ENCODE results near the gene DTNBP1. TPM values are rescaled to one million over a fixed set of nuclear protein-coding genes. Genes with fewer than 3 reads are reported as not detected.

Gene DTNBP1
- total RNA-seq, 1 donor from 2014 or later, result 10.2 TPM

DNA sequence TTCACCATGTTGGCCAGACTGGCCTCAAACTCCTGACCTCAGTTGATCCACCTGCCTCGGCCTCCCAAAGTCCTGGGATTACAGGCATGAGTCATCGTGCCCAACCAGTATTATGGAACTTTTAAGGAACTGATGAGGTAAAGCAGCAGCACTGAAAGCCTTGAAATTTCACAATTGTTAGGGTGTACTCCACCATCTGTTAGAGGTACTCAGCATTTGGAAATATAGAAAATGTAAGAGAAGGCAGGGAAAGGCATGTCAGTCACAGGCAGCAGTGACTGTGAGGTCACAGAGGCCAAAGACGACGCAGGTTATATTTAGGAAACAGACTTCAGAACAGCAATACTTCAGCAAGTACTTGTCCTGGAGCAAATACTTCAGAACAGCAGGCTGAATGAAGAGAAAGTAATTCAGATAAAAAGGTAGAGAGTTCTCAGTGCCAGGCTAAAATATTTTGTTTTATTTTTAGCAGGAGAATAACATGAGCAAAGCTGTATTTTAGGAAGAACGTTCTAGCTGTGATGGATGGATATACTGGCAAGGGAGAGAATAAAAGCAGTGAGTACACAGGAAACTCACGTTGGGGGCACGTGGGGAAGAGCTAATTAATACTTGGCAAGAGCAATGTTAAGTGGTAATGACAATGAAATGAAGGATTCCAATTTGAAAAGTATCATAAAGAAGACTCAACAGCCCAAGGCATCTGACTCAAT, 67.2 kb downstream of the DTNBP1 start:
- DNase-seq (ENCODE audit: low spot score in 2 of 2) (no peak), FAIRE-seq (no peak)

DNA sequence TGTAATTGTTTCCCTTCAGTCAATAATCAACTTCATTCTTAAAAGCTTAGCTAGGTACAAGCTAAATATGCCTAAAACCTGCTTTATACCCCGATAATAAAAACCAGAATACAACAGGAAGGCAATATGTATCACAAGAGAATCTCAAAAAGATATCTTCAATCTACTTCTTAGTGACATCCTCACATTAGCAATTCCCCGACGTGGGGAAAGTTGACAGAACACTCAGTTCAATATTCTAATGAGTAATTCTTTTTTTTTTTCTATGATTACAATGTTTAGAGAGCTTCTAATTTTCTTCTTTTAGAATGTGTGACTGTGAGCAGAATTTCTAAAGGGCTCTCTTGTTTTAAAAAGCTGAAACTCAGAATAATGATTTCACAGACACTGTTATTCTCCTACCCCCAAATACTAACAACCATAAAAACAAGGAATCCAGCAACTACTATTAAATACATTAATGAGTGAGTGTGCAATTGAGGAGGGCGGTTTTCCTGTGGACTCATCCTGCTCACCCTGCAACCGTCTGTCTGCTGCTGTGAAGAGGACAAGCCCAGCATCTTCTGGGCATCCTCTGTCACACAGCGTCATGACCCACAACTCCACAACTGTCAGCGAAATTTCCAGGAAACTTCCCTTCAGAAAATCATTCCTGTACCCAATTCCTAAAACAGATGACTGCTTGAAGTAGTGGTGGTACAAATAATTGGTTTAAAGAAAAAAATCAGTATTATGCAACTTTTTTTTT, 68.1 kb downstream of the DTNBP1 start:
- FAIRE-seq (no peak), DNase-seq (ENCODE audit: low spot score in 2 of 2) (no peak)

DNA sequence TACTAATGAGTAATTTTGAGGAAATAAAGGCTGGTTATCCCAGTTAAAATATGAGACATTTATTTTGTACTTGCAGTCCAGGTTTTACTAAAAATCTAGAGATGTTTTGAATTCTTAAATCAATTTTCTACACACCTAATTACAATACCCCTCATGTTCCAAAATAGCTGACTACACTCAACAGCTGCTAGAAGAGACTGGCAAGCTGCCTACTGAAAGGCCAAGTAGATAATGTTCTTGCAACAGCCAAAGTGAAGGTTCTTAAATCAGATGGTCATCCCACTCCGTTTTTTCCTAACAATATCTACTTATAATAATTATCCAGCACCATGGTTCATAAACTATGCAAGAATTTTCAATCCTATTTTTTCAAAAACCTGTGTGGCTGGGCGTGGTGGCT, 69.0 kb downstream of the DTNBP1 start:
- FAIRE-seq, result no peak

DNA sequence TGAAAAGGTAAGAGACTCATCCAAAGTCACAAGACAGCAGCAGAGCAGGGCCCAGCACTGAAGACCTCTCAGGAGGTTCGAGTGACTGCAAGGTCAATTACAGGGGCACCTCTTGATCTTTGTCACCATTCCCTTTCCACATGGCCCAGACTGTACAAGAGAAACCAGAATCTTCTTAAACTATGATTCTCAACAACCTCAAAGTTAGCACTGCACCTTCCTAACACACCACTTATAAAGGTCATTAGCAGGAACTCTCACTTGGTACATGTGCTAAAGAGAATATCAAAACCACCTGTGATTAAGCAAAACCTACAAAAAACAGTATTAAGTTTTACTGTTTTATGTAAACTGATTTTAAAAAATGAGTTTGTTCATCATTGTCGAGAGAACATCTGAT, 70.2 kb downstream of the DTNBP1 start:
- FAIRE-seq, result no peak
- DNase-seq (ENCODE audit: low spot score in 2 of 2), result no peak

More for the DNA sequence above, 69.0 kb downstream of the DTNBP1 start:
- DNase-seq (ENCODE audit: low spot score in 2 of 2), result no peak

DNA sequence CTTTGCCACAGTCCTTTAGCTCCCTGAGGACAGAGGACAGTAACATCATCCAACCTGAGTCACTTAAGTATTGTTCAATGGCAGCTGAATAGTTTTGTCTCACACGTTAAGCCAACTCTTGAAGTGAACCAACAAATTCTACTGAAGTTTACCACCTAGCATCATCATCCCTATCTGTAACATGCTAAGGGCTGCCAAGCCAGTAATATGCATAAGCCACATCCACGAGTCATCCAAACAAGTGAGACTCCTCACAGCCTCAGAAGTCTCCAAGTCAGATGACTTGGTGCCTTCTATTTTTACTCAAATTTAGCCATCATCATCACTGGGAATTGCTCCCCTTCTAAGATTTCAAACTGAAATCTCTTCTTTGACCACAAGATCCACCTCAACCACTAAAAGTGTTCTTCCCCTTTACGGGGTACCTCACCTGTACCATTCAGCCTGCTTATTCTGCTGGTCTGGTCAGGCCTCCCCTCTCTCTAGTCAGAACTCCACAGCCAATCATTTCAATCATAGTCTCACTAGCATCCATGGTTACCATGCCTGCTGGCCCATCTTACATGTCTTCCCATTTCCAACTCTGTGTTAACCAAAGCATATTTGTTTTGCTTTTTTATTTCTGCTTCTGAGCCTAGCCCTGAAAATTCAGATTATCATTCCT, 73.7 kb downstream of the DTNBP1 start:
- no peak for DNase-seq (ENCODE audit: low spot score in 2 of 2)
- FAIRE-seq, result no peak

DNA sequence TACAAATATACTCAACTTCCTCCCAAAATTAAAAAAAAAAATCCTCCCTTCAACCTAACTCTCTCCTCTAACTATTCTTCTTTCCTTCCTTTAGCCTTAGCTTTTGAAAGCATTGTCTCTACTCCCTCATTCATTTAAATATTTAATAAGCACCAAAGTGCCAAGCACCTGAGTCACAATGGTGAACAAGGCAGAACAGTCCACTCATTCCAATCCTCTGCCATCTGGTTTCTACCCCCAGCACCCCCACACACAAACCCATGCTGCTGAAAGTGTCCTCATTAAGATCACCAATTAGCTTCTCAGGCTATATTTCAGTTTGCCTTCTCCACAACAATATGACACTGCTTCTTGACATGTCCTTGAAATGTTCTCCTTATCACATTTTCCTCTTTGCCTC, 76.3 kb downstream of the DTNBP1 start:
- no peak for FAIRE-seq
- DNase-seq (ENCODE audit: low spot score in 2 of 2), result no peak

DNA sequence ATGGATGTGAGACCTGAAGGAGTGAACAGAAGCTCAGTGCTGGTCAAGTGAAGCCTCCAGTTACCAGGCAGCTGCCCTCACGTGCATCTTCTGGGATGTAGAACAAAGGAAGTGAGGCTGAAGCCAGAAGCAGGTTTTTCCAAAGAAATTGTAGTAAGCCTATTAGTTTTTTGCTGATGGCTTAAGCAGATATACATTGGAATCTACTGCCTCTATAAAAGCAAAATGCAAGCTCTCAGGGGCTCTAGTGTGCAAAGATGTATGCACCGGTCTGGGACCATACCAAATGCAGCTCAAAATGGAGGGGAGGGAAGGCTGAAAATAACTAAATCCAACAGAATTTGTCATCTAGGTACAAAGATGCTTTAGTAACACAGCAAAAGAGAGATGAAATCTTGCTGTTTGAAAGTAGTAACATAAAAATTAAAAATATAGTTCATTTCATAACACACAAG, 77.0 kb downstream of the DTNBP1 start:
- FAIRE-seq (no peak), DNase-seq (ENCODE audit: low spot score in 2 of 2) (no peak)

DNA sequence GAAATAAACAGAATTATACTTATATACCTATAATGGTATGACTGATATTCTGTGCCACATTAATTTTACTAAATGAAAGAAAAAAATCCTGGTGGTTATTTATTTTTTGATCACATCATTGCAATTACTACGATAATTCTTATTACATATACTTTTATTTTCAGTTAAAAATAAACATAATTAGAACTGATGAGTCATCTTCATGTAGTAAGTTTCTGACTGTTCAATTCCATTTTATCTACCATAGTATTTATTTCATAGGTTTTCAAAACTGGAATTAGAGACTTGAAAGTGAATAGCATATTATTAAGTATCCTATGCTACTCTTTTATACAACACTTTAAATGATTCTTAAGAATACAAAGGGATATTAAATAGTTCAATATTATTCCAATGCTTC, 80.3 kb downstream of the DTNBP1 start:
- DNase-seq (ENCODE audit: low spot score in 2 of 2) (no peak), FAIRE-seq (no peak)

DNA sequence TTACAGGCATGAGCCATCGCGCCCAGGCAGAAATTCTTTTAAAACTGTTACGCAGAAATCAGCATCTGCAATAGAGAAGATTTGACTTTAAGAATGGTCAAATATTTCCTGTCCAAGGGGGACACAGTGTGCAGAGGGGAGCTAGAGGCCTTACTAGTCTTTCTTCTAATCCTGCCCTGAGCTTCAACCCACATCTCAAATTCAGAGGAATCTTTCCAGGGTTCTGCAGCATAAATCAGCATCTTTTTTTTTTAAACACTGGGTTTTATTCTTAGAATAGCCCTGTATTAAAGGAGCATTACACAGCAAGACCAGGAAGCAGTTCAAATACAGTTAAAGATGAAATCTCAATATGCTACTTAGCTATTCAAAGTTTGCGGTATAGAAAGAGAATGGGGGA, 81.1 kb downstream of the DTNBP1 start:
- FAIRE-seq, result no peak
- DNase-seq (ENCODE audit: low spot score in 2 of 2), result no peak

DNA sequence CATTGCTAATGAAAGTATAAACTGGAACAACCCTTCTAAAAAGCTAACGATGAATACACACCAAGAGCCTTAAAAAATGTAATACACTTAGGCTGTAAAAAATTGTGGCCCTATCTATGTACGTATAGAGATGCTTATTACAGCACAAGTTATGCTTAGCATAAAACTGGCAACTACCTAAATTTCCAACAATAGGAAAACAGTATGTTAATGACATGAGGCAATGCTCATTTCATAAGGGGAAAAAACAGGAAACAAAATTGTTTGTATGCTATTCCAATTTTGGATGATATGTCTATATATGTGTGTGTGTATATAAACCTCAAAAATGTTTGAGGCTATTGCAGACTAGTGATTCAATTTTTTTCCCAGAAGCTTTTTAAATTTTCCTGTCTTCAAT, 82.5 kb downstream of the DTNBP1 start:
- FAIRE-seq, result no peak

DNA sequence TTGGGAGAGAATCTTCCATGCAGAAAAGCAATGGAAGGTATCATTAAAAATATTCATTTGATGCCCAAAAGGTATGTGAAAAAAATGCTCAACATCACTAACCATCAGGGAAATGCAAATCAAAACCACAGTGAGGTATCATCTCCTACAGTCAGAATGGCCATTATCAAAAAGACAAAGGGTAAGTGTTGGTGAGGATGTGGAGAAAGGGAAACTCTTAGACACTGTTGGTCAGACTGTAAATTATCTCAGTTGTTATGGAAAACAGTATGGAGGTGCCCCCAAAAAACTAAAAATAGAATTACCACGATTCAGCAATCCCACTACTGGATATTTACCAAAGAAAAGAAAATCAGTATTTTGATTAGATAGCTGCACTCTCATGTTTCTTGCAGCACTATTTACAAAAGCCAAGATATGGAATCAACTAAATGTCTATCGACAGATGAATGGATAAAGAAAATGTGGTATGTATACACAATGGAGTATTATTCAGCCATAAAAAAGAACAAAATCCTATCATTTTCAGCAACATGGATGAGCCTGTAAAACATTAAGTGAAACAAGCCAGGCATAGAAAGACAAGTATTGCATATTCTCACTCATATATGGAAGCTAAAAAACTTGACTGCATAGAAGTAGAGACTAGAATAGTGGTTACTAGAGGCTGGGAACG, 84.0 kb downstream of the DTNBP1 start:
- no peak for DNase-seq (ENCODE audit: low spot score in 2 of 2)
- no peak for FAIRE-seq

More for the DNA sequence above, 82.5 kb downstream of the DTNBP1 start:
- no peak for DNase-seq (ENCODE audit: low spot score in 2 of 2)

DNA sequence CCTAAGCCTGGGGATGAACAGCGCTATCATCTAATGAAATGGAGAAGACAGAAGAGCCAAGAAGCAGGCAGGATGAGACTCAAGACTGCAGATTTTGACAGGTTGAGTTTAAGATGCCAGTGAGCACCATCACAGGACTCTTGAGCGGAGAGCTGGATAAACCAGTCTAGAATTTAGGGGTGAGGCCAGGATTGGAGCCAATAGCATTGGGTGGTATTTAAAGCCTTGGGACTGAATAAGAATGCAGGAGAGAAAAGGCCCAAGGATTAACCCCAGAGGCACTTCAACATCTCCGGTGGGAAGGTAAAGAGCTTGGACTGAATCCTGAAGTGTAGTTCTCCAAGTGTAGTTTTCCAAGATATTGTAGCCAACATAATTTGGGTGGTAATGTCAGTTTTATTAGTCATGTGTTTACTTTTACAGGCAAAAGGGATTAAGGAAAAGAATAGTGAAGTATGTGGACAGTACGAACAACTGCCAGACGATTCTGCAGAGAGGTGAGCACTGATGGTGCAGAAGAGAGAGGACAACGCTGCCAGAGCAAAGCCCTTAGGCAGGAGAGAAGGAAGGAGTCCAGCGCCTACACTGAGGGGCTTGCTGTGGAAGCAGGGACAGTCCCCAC, 85.2 kb downstream of the DTNBP1 start:
- DNase-seq (ENCODE audit: low spot score in 2 of 2) (no peak), FAIRE-seq (no peak)

DNA sequence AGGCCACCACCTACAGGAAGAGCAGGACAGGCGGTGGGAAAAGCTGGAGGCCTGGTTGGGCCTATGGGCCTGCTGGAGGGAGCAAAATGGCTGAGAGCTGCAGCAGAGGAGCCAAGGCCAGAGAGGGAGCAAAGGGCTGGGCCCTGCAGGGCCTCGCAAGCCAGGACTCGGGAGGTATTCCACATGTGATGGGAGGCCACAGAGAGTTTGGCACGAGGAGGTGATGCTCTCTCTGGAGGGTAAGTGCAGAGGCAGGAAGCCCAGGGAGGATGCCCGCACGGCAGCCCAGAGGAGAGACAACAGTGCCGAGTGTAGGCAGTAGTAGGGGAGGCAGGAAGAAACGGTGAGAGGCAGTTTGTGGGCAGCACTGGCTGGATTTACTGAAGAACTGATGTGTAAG, 85.7 kb downstream of the DTNBP1 start:
- FAIRE-seq, result no peak
- no peak for DNase-seq (ENCODE audit: low spot score in 2 of 2)

DNA sequence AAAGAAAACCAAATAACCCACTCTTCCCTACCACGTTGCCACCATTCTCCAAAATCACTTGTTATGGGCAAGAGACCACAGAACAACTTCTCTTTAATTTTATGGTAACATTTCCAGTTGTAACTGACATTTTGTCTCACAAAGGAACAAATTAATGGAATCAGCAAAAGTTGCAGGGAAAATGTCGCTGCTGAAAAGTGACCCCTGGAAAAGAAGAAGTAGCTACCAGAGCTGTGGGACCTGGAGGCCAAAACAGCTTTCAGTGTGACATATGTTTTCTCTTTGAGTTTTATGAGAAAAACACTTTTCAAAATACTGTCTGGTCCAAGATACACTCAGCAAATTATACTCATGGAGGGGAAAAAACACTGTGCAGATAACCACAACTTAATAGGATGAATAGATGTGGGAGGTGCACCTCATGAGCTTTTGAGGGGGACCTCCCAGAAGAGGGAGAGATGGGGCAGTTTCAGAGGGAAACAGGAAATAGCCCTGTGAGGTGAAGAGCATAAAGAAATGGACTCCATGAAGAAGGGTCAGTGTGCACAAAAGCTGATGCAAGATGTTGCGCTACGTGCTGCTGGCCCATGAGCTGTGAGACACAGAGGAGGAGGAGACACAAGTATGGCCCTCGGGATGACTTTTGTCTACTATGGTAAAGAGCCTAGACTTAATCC, 87.3 kb downstream of the DTNBP1 start:
- FAIRE-seq, result no peak
- no peak for DNase-seq (ENCODE audit: low spot score in 2 of 2)

DNA sequence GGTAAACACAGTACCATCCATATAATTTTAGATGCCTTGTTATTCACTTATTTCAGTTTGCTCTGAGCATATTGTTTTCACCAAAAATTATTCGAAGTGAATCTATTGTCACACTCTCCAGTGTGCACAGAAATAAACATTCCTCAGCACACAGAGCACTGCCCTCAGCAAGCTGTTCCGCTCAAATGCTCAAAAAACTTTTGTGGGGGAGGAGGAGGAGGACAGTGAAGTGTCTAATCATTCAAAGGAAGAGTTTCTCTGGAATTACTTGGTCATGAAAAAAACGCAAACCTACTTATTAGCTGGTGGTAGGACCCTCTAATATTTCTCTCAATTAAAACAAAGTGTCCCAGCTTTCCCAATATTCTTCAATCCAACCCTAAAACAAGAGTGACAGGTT, 88.3 kb downstream of the DTNBP1 start:
- DNase-seq (ENCODE audit: low spot score in 2 of 2), result no peak
- no peak for FAIRE-seq

DNA sequence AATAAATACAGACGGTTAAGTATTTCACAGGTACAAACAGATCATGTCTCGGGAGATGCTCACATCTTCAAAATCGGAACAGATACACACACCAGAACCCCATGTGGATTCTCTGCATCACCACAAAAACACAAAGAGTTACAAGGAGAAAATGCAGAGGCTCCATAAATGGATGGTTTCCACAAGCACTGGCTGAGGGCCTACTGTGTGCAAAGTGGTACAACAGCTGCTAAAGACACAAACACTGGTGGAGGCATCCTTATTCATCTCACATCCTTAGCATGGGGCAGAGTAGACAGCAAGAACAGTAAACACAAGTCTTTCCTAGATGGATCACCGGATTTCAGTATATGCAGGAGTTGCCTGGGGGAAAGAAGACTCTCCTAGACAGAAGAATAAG, 88.8 kb downstream of the DTNBP1 start:
- no peak for DNase-seq (ENCODE audit: low spot score in 2 of 2)
- no peak for FAIRE-seq

DNA sequence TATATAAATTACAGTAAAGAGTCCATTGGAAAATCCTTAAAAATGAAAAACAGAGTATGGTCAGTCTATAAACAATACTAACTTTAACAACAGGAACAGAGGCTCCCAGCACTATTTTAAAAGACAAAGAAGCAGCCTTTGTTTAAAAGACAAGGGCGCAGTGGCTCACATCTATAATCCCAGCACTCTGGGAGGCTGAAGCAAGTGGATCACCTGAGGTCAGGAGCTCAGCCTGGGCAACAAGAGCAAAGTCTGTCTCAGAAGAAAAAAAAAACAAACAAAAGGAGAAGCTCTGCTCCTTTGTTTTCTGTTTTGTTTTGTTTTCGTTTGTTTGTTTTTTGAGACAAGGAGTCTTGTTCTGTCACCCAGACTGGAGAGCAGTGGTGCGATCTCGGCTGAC, 89.4 kb downstream of the DTNBP1 start:
- FAIRE-seq, result no peak
- DNase-seq (ENCODE audit: low spot score in 2 of 2), result no peak

DNA sequence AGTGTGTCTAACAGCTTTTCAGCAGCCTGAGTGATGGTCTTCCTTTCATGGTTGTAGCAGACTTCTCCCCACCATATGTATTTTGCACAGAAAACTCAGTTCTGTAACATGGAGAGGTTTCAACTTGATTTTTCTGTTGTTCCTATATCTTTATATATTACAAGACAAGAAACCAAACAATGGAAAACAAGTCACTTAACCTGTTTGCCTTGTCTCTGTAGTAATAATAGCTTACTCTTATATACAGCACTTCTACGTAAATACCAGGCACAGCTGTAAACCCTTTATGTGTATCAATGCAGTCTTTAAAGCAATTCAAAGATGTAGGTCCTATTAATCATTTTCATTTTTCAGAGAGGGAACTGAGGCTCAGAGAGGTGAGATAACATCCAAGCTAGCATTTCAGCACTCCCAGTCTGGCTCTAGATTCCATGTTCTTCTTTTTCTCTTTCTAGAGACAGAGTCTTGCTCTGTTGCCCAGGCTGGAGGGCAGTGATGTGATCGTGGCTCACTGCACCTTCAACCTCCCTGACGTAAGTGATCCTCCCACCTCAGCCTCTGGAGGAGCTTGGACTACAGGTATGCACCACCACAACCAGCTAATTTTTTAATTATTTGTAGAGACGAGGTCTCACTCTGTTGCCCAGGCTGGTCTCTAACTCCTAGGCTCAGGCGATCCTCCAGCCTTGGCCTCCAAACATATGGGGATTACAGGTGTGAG, 90.4 kb downstream of the DTNBP1 start:
- FAIRE-seq, result no peak
- no peak for DNase-seq (ENCODE audit: low spot score in 2 of 2)

DNA sequence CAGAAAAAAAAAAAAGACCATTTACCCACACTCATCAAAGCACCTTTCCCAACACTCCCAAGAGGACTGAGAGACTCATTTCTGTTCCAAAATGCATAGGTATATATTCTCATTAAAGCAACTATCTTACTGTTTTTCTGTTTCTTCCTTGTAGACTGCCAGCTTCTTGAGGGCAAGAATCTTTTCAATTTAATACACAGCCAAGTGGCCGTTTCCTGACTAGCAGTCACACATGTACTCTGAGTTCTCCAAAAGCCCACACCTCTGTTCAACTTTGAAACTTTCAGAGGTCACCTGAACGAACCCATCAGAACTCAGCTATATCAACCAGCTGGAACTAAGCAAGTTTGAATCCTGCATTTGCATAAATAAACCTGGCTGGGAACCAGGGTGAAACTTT, 92.7 kb downstream of the DTNBP1 start:
- no peak for FAIRE-seq
- no peak for DNase-seq (ENCODE audit: low spot score in 2 of 2)
